Measurements from ENCODE around the gene RPL7A. TPM values are rescaled to one million over a fixed set of nuclear protein-coding genes. Genes with fewer than 3 reads are reported as not detected.

RPL7A gene
- total RNA-seq, 2 donors from 2014 or later = 889 to 895 TPM

DNA sequence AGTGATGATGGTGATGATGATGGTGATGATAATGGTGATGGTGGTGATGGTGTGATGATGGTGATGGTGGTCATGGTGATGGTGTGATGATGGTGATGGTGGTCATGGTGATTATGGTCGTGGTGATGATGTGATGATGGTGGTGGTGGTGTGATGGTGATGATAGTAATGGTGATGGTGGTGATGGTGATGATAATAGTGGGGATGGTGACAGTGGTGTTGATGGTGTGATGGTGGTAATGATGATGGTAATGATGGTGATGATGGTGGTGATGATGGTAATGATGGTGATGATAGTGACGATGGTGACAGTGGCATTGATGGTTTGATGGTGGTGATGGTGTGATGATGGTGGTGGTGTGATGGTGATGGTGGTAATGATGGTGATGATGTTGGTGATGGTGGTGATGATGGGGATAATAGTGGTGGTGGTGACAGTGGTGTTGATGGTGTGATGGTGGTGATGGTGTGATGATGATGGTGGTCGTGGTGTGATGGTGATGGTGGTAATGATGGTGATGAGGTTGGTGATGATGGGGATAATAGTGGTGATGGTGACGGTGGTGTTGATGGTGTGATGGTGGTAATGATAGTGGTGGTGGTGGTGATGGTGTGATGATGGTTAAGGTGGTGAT is 34.6 kb downstream of the RPL7A start:
- Histone ChIP-seq H3K4me1 (ENCODE audit: control insufficient read depth in 1 of 2, low read depth in 2 of 2) (no peaks in the 10 kb centered on the region), H3K27ac (no peak overlapping the region), H3K9me3 (no peaks in the 10 kb centered on the region), H3K36me3 (no peaks in the 10 kb centered on the region), H3K4me3 (no peak overlapping the region), H3K27me3 (replicated peaks; ENCODE audit: insufficient read depth) (no peaks in the 10 kb centered on the region)
- TF ChIP-seq, protein P1, sequence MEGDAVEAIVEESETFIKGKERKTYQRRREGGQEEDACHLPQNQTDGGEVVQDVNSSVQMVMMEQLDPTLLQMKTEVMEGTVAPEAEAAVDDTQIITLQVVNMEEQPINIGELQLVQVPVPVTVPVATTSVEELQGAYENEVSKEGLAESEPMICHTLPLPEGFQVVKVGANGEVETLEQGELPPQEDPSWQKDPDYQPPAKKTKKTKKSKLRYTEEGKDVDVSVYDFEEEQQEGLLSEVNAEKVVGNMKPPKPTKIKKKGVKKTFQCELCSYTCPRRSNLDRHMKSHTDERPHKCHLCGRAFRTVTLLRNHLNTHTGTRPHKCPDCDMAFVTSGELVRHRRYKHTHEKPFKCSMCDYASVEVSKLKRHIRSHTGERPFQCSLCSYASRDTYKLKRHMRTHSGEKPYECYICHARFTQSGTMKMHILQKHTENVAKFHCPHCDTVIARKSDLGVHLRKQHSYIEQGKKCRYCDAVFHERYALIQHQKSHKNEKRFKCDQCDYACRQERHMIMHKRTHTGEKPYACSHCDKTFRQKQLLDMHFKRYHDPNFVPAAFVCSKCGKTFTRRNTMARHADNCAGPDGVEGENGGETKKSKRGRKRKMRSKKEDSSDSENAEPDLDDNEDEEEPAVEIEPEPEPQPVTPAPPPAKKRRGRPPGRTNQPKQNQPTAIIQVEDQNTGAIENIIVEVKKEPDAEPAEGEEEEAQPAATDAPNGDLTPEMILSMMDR (IDR thresholded peaks at IDR 0.05) = no peak
- DNase-seq (ENCODE audit: low spot score) (no peak), ATAC-seq (ENCODE audit: insufficient number of reproducible peaks, low FRiP score, low read depth) (no peak)

DNA sequence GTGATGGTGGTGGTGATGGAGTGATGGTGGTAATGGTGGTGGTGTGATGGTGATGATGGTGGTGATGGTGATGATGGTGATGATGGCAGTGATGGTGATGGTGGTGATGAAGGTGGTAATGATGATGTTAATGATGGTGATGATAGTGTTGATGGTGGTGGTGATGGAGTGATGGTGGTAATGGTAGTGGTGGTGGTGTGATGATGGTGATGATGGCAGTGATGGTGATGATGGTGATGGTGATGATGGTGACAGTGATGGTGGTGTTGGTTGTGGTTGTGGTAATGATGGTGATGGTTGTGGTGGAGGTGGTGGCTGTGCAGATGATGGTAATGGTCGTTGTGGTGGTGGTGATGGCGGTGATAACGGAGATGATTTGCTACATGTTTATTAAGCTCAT is 35.4 kb downstream of the RPL7A start:
- DNase-seq (ENCODE audit: low spot score) = no peak
- Histone ChIP-seq H3K27ac (no peak overlapping the region), H3K4me3 (no peak overlapping the region), H3K36me3 (no peaks in the 10 kb centered on the region), H3K4me1 (ENCODE audit: control insufficient read depth in 1 of 2, low read depth in 2 of 2) (no peaks in the 10 kb centered on the region), H3K27me3 (replicated peaks; ENCODE audit: insufficient read depth) (no peaks in the 10 kb centered on the region), H3K9me3 (no peaks in the 10 kb centered on the region)
- TF ChIP-seq, protein P1 (IDR thresholded peaks at IDR 0.05) = no peak
- no peak for ATAC-seq (ENCODE audit: insufficient number of reproducible peaks, low FRiP score, low read depth)

DNA sequence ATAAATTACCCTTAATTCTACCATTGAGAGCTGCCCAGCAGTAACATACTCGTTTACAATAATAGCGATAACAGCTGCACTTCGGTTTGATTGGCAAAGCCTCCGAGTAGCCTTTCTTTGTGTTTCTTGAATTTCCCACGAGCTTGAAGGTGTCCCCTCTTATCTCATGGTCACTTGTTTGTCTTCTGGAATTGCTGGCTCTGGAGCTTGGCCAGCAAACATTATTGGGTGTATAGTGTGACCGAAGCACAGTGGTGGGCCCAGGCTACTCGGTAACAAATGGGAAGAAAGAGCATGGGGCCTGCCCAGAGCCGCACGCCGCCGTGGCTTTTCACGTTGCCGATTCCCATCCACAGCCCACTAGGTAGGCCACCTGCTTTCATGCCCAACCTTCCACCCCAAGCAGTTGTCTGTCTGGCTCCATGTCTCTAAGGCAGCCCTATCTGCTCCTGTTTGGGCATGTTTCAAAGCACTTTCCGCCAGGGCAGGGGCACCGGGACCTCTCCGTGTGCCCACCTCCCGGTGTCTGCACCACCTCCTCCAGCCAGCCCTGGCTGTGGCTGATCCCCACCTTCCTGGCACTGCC is 36.8 kb downstream of the RPL7A start:
- ATAC-seq (ENCODE audit: insufficient number of reproducible peaks, low FRiP score, low read depth) = no peak

DNA sequence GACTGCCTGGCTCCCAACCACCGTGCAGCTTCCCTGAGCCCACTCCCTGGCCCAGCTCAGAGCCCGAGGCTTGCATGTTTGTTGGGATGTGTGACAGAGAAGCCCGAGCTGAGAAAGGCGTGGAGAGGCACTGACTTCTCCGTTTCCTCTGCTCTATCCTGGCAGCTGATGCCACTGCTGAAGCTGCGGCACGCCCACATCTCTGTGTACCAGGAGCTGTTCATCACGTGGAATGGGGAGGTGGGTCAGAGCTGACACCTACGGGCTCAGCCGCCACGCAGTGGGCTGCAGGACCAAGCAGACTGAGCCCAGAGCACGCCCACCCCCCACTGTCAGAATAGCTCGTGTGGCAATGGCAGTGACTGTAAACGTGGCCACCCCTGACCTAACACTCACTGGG is 37.4 kb downstream of the RPL7A start:
- TF ChIP-seq, protein P1 (IDR thresholded peaks at IDR 0.05) = no peak
- ATAC-seq (ENCODE audit: insufficient number of reproducible peaks, low FRiP score, low read depth) (no peak), DNase-seq (ENCODE audit: low spot score) (no peak)
- Histone ChIP-seq H3K4me1 (ENCODE audit: control insufficient read depth in 1 of 2, low read depth in 2 of 2) (no peaks in the 10 kb centered on the region), H3K27ac (no peak overlapping the region), H3K9me3 (no peaks in the 10 kb centered on the region), H3K36me3 (no peaks in the 10 kb centered on the region), H3K4me3 (no peak overlapping the region), H3K27me3 (replicated peaks; ENCODE audit: insufficient read depth) (no peaks in the 10 kb centered on the region)

More for the DNA sequence above, 36.8 kb downstream of the RPL7A start:
- no peaks in the 10 kb centered on the region for H3K36me3 ChIP-seq
- no peak overlapping the region for H3K27ac ChIP-seq
- H3K4me3 ChIP-seq = no peak overlapping the region
- TF ChIP-seq, protein P1 (IDR thresholded peaks at IDR 0.05) = no peak
- no peaks in the 10 kb centered on the region for H3K27me3 ChIP-seq (replicated peaks; ENCODE audit: insufficient read depth)
- no peaks in the 10 kb centered on the region for H3K4me1 ChIP-seq (ENCODE audit: control insufficient read depth in 1 of 2, low read depth in 2 of 2)
- DNase-seq (ENCODE audit: low spot score) = no peak
- H3K9me3 ChIP-seq = no peaks in the 10 kb centered on the region

DNA sequence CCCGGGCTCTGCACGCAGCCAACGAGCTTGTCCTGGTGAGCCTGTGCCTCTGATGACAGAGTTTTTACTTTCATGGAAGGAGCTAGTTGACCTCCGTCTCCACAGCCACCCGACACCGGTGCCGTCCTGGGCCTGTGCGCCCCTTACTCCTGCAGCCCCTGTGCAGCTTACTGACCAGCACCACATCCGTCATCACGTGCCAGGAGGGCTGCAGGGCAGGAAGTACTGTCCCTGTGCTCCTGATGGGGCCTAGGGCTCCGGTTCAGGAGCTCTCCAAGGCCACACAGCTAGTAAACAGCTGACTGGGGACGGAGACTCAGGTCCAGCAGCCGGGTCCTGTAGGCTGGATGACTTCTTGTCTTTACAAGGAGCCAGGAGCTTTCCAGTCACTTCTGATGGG is 38.3 kb downstream of the RPL7A start:
- no peaks in the 10 kb centered on the region for H3K27me3 ChIP-seq (replicated peaks; ENCODE audit: insufficient read depth)
- no peaks in the 10 kb centered on the region for H3K36me3 ChIP-seq
- DNase-seq (ENCODE audit: low spot score) = no peak
- H3K27ac ChIP-seq = no peak overlapping the region
- H3K4me1 ChIP-seq (ENCODE audit: control insufficient read depth in 1 of 2, low read depth in 2 of 2) = no peaks in the 10 kb centered on the region
- TF ChIP-seq, protein P1 (IDR thresholded peaks at IDR 0.05) = no peak
- no peak overlapping the region for H3K4me3 ChIP-seq
- no peak for ATAC-seq (ENCODE audit: insufficient number of reproducible peaks, low FRiP score, low read depth)
- no peaks in the 10 kb centered on the region for H3K9me3 ChIP-seq

All from thoracic aorta (tissue), 2 donors.